Measurements from ENCODE around the gene SF1. TPM values are rescaled to one million over a fixed set of nuclear protein-coding genes. Genes with fewer than 3 reads are reported as not detected.

SF1 gene
- total and polyA plus RNA-seq, 2 of the 8 experiments (the other 6 are each of a cell fraction or from before 2014, with no cell fraction given) = 72.7 to 353 TPM

DNA sequence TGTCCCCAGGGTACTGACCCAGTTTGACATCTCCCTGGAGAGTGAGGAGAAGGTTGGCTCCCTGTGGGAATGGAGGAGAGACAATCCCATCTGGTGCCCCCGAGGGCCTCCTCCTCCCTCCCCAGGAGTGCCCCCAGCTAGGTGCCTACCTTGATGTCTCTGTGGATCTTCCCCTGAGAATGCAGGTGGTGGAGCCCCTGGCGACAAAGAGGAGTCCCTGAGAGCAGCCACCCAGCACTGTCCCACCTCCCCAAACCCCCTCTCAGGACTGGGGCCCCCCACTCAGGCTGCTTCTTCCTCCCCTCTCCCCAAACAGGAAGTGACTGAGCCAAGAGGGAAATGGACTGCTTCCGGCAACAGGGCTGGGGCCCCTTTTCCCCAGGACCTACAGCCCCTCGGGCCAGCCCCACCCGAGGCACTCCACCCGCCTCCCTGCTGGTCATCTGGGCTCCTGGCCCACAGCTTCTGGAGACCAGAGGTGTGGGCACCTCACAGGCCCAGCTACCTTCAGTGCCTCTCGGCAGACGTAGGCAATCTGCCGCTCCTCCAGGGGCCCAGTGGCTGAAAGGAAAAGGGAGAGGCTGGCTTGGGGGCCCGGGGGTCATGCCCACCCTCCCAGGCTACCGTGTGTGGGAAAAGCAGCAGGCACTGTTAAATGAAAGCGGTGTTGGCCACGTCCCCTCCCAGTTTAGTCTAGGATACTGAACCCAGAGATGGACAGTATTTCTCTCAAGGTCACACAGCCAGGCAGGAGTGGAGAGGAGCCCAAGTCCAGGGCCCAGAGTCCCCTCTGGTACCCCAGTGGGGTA, 23.4 kb upstream of the SF1 start (continued):
- TF ChIP-seq BACH1 (IDR thresholded peaks at IDR 0.05; ENCODE audit: low read length) (no peak), KDM1A (IDR thresholded peaks at IDR 0.05; ENCODE audit: borderline replicate concordance, low read length) (no peak), SP4 (IDR thresholded peaks at IDR 0.05; ENCODE audit: low read length) (no peak), BCL11A (IDR thresholded peaks at IDR 0.05; ENCODE audit: low read depth in 2 of 2, low read length in 2 of 2) (no peak), CTBP2 (IDR thresholded peaks at IDR 0.05; ENCODE audit: borderline replicate concordance, insufficient read depth, insufficient read length, low read length) (no peak)

Data from H1 (cell line).